CD4-positive, alpha-beta T cell treated with Interleukin-17A for 4 hours (primary cell): ENCODE results near the gene LAS1L.
"Not testable (repeated sequence)": the region's sequence is repeated elsewhere in the genome, so short reads cannot be mapped to it uniquely, and the experiment has no call there.

Experiments
- DNase-seq: peaks from one replicate; pipeline ENCODE4 v3.0.0-alpha.2; 2020; ENCODE audit warnings: mixed read lengths

The LAS1L gene

GRCh38 chrX:65534450-65535292 is at the start of gene LAS1L:
Gene LAS1L (minus strand): TSS chrX:65534787. CDS start chrX:65534715, 72 bp downstream.
- peak; percentile 88 for DNase-seq

- DNase-seq = no peak
These were observed 48.0 kb upstream of the LAS1L start for GRCh38 chrX:65582450-65583082.

GRCh38 chrX:65581661-65582339 is 47.2 kb upstream of the LAS1L start:
- DNase-seq = peak; percentile 74

GRCh38 chrX:65578346-65578745 is 43.8 kb upstream of the LAS1L start:
- DNase-seq = no peak

- DNase-seq = no peak
These were observed 41.6 kb upstream of the LAS1L start for GRCh38 chrX:65576160-65576559.

- no peak for DNase-seq
These were observed 40.4 kb upstream of the LAS1L start for GRCh38 chrX:65575022-65575421.

GRCh38 chrX:65574356-65574755 is 39.8 kb upstream of the LAS1L start:
- DNase-seq = no peak

GRCh38 chrX:65572971-65573370 is 38.4 kb upstream of the LAS1L start:
- no peak for DNase-seq

- not testable (repeated sequence) for DNase-seq
These were observed 28.3 kb upstream of the LAS1L start for GRCh38 chrX:65562850-65563249.

- DNase-seq = no peak
These were observed 17.1 kb upstream of the LAS1L start for GRCh38 chrX:65551489-65552339.

- no peak for DNase-seq
These were observed 16.5 kb upstream of the LAS1L start for GRCh38 chrX:65551086-65551485.

- DNase-seq = no peak
These were observed 10.9 kb upstream of the LAS1L start for GRCh38 chrX:65545456-65545855.

- no peak for DNase-seq
These were observed 2.6 kb upstream of the LAS1L start for GRCh38 chrX:65537229-65537628.

- no peak for DNase-seq
These were observed 1.7 kb upstream of the LAS1L start for GRCh38 chrX:65536291-65536690.

GRCh38 chrX:65532016-65532415 is 2.6 kb downstream of the LAS1L start:
- DNase-seq = no peak

GRCh38 chrX:65528705-65529340 is 5.8 kb downstream of the LAS1L start:
- peak; percentile 73 for DNase-seq

- no peak for DNase-seq
These were observed 6.3 kb downstream of the LAS1L start for GRCh38 chrX:65528293-65528692.

GRCh38 chrX:65524139-65524538 is 10.4 kb downstream of the LAS1L start:
- DNase-seq = no peak

- DNase-seq = no peak
These were observed 11.7 kb downstream of the LAS1L start for GRCh38 chrX:65522739-65523372.

GRCh38 chrX:65519530-65519929 is 15.1 kb downstream of the LAS1L start:
- DNase-seq = not testable (repeated sequence)

- not testable (repeated sequence) for DNase-seq
These were observed 15.6 kb downstream of the LAS1L start for GRCh38 chrX:65518980-65519379.

- DNase-seq = no peak
These were observed 16.7 kb downstream of the LAS1L start for GRCh38 chrX:65517923-65518322.
